H9 (cell line): ENCODE measurements around the gene TMEM47. TPM values are rescaled to one million over a fixed set of nuclear protein-coding genes. Genes with fewer than 3 reads are reported as not detected.

Experiments
- DNase-seq: peaks from one replicate; pipeline ENCODE4 v3.0.0-alpha.2; 2017
- H2AFZ ChIP-seq: one replicate; pipeline ENCODE4 v1.6.1; 2013; ENCODE audit warnings: mild to moderate bottlenecking, low read length, control low read depth, moderate library complexity
- H2AK5ac ChIP-seq: 2 replicates; pipeline ENCODE4 v1.6.1; 2013; ENCODE audit warnings: low read length, control low read depth, mixed read lengths; ENCODE audit not compliant: insufficient read length
- H2BK120ac ChIP-seq: one replicate; pipeline ENCODE4 v1.6.1; 2013; ENCODE audit warnings: low read depth, mild to moderate bottlenecking, low read length, control low read depth, inconsistent platforms; ENCODE audit not compliant: poor library complexity, severe bottlenecking
- H2BK12ac ChIP-seq: 2 replicates; pipeline ENCODE4 v1.6.1; 2013; ENCODE audit warnings: low read length, control low read depth, mixed read lengths, low read depth; ENCODE audit not compliant: insufficient read length
- H2BK15ac ChIP-seq: 2 replicates; pipeline ENCODE4 v1.6.1; 2013; ENCODE audit warnings: low read depth, low read length, control low read depth
- H2BK20ac ChIP-seq: one replicate; pipeline ENCODE4 v1.6.1; 2013; ENCODE audit warnings: low read depth, mild to moderate bottlenecking, low read length, control low read depth, inconsistent platforms; ENCODE audit not compliant: poor library complexity, severe bottlenecking
- H2BK5ac ChIP-seq: 2 replicates; pipeline ENCODE4 v1.6.1; 2013; ENCODE audit warnings: low read length, control low read depth, mixed read lengths; ENCODE audit not compliant: insufficient read length
- H3K14ac ChIP-seq: 2 replicates; pipeline ENCODE4 v1.6.1; 2013; ENCODE audit warnings: low read length, control low read depth; ENCODE audit not compliant: insufficient read depth
- H3K18ac ChIP-seq: 2 replicates; pipeline ENCODE4 v1.6.1; 2013; ENCODE audit warnings: low read depth, mild to moderate bottlenecking, mixed read lengths, low read length, control low read depth; ENCODE audit not compliant: insufficient read length
- H3K23ac ChIP-seq: 2 replicates; pipeline ENCODE4 v1.6.1; 2013; ENCODE audit warnings: low read length, control low read depth, mixed read lengths, low read depth; ENCODE audit not compliant: insufficient read length
- H3K23me2 ChIP-seq: 2 replicates; pipeline ENCODE4 v1.6.1; 2013; ENCODE audit warnings: low read depth, mild to moderate bottlenecking, mixed read lengths, low read length, control low read depth; ENCODE audit not compliant: insufficient read length, poor library complexity, severe bottlenecking
- H3K27ac ChIP-seq: 2 replicates; pipeline ENCODE4 v1.5.1; 2013; ENCODE audit warnings: low read length, control low read depth, mixed read lengths, low read depth; ENCODE audit not compliant: insufficient read length
- H3K27me3 ChIP-seq: 2 replicates; pipeline ENCODE4 v1.6.1; 2013; ENCODE audit warnings: low read length, control low read depth, inconsistent platforms; ENCODE audit not compliant: insufficient read depth
- H3K4ac ChIP-seq: 2 replicates; pipeline ENCODE4 v1.6.1; 2013; ENCODE audit warnings: low read depth, mild to moderate bottlenecking, control low read depth, inconsistent platforms, low read length, moderate library complexity
- H3K4me1 ChIP-seq: 2 replicates; pipeline ENCODE4 v1.6.1; 2013; ENCODE audit warnings: low read length, control low read depth, inconsistent platforms; ENCODE audit not compliant: insufficient read depth
- H3K4me2 ChIP-seq: 2 replicates; pipeline ENCODE4 v1.6.1; 2013; ENCODE audit warnings: low read length, control low read depth, mixed read lengths; ENCODE audit not compliant: insufficient read length, insufficient read depth
- H3K56ac ChIP-seq: 2 replicates; pipeline ENCODE4 v1.6.1; 2013; ENCODE audit warnings: low read depth, mild to moderate bottlenecking, mixed read lengths, low read length, control low read depth; ENCODE audit not compliant: insufficient read length
- H3K79me1 ChIP-seq: 2 replicates; pipeline ENCODE4 v1.6.1; 2013; ENCODE audit warnings: low read depth, mild to moderate bottlenecking, moderate library complexity, low read length, control low read depth, inconsistent platforms; ENCODE audit not compliant: insufficient read depth, poor library complexity, severe bottlenecking
- H3K79me2 ChIP-seq: 2 replicates; pipeline ENCODE4 v1.6.1; 2013; ENCODE audit warnings: low read length, control low read depth, inconsistent platforms; ENCODE audit not compliant: insufficient read depth
- H3K9ac ChIP-seq: 2 replicates; pipeline ENCODE4 v1.6.1; 2013; ENCODE audit warnings: low read length, control low read depth, mixed read lengths; ENCODE audit not compliant: insufficient read length; ENCODE audit errors: extremely low read depth
- H3K9me3 ChIP-seq: one replicate; pipeline ENCODE4 v1.6.1; 2013; ENCODE audit warnings: low read depth, low read length, inconsistent platforms; ENCODE audit not compliant: control insufficient read depth
- H3T11ph ChIP-seq: one replicate; pipeline ENCODE4 v1.6.1; 2013; ENCODE audit warnings: mild to moderate bottlenecking, low read length, control low read depth, inconsistent platforms
- H4K20me1 ChIP-seq: one replicate; pipeline ENCODE4 v1.6.1; 2013; ENCODE audit not compliant: control insufficient read depth, insufficient read length, insufficient read depth
- H4K5ac ChIP-seq: 2 replicates; pipeline ENCODE4 v1.6.1; 2013; ENCODE audit warnings: low read depth, mild to moderate bottlenecking, mixed read lengths, low read length, control low read depth; ENCODE audit not compliant: insufficient read length
- H4K8ac ChIP-seq: replicated peaks from 2 replicates; pipeline ENCODE4 v1.6.1; 2013; ENCODE audit warnings: low read length, control low read depth, mixed read lengths, low read depth; ENCODE audit not compliant: insufficient read length
- H4K91ac ChIP-seq: 2 replicates; pipeline ENCODE4 v1.6.1; 2013; ENCODE audit warnings: low read depth, mild to moderate bottlenecking, moderate library complexity, mixed read lengths, low read length, control low read depth; ENCODE audit not compliant: insufficient read length
- H3K27ac Mint-ChIP-seq, 3 experiments: 2 replicates in 2 of 3; 3 replicates in 1 of 3; pipeline ENCODE4 v1.8.0; 2020 to 2021; ENCODE audit warnings: mixed read lengths in 3 of 3, mild to moderate bottlenecking in 1 of 3, moderate library complexity in 1 of 3
- H3K27me3 Mint-ChIP-seq: 2 replicates; pipeline ENCODE4 v1.8.0; 2021; ENCODE audit warnings: low read depth, mild to moderate bottlenecking, moderate library complexity, mixed read lengths
- H3K36me3 Mint-ChIP-seq, 3 experiments: 2 replicates in 2 of 3; 3 replicates in 1 of 3; pipeline ENCODE4 v1.8.0; 2020 to 2021; ENCODE audit warnings: low read depth in 3 of 3, mixed read lengths in 3 of 3; ENCODE audit not compliant: insufficient read depth in 1 of 3
- H3K4me1 Mint-ChIP-seq, 2 experiments: 2 replicates each; pipeline ENCODE4 v1.8.0; 2020; ENCODE audit warnings: mixed read lengths in 2 of 2
- H3K4me3 Mint-ChIP-seq, 2 experiments: 2 replicates in 1 of 2; 3 replicates in 1 of 2; pipeline ENCODE4 v1.8.0; 2020 to 2021; ENCODE audit warnings: mild to moderate bottlenecking in 2 of 2, mixed read lengths in 2 of 2, moderate library complexity in 1 of 2
- H3K9me3 Mint-ChIP-seq, 2 experiments: 2 replicates in 1 of 2; 3 replicates in 1 of 2; pipeline ENCODE4 v1.8.0; 2020; ENCODE audit warnings: mild to moderate bottlenecking in 2 of 2, mixed read lengths in 2 of 2, moderate library complexity in 1 of 2
- WGBS: extraction: QIAGEN DNeasy Blood & Tissue Kit; methylation state at CpG from one replicate; pipeline ENCODE4 v1.1.7; 2013; ENCODE audit warnings: missing lambda C conversion rate, low lambda C conversion rate, mixed read lengths; ENCODE audit not compliant: insufficient read length; ENCODE audit errors: extremely low coverage; 5-methylcytosine and 5-hydroxymethylcytosine counted together
- total RNA-seq: library from RNA; stranded (reverse); gene quantifications from 2 replicates; pipeline ENCODE4 v1.2.1, GENCODE V29; 2021
- TF ChIP-seq, protein P1 (sequence below): fragments of 200-600 bp; sonication (generic); conservative IDR thresholded peaks from 3 replicates; pipeline ENCODE4 v1.8.0; 2021; ENCODE audit warnings: antibody characterized with exemption, mild to moderate bottlenecking

The TMEM47 gene
- total RNA-seq, 1 experiment from 2014 or later: 26.0 TPM

DNA sequence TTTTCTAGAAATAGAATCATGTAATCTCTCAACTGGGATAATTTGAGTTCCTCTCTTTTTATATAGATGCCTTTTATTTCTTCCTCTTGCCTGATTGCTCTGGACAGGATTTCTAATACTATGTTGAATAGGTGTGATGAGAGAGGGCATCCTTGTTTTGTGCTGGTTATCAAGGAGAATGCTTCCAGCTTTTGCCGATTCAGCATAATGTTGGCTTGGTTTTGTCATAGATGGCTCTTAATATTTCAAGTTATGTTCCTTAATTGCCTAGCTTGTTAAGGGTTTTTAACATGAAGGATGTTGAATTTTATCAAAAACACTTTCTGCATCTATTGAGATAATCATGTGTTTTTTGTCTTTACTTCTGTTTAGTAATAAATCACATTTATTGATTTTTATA lies 58.7 kb downstream of the TMEM47 start:
- Histone ChIP-seq H4K91ac (no peak overlapping the region), H2BK12ac (no peak overlapping the region), H3K79me2 (no peaks in the 10 kb centered on the region), H2BK120ac (no peak overlapping the region), H3K27me3 (no peaks in the 10 kb centered on the region), H2BK5ac (no peak overlapping the region), H2AFZ (no peak overlapping the region), H3K9ac (no peak overlapping the region), H3K79me1 (no peaks in the 10 kb centered on the region), H4K8ac (no peak overlapping the region), H3K4ac (no peak overlapping the region), H3K4me2 (no peak overlapping the region), H2AK5ac (no peak overlapping the region), H3K14ac (no peak overlapping the region), H3K18ac (no peak overlapping the region), H4K20me1 (no peaks in the 10 kb centered on the region), H3K27ac (no peak overlapping the region), H3K4me1 (no peaks in the 10 kb centered on the region), H4K5ac (no peak overlapping the region), H2BK15ac (no peak overlapping the region), H3K56ac (no peak overlapping the region), H3K9me3 (no peaks in the 10 kb centered on the region), H3K23me2 (no peaks in the 10 kb centered on the region), H2BK20ac (no peak overlapping the region), H3T11ph (no peak overlapping the region), H3K23ac (no peak overlapping the region)
- H3K27ac Mint-ChIP-seq: no peak overlapping the region
- peaks cover 22% of the 10 kb centered on the region in 2 experiments for H3K4me1 Mint-ChIP-seq
- no peaks in the 10 kb centered on the region; the same call in 1 of the 2 replicates for H3K27me3 Mint-ChIP-seq
- TF ChIP-seq, protein P1, sequence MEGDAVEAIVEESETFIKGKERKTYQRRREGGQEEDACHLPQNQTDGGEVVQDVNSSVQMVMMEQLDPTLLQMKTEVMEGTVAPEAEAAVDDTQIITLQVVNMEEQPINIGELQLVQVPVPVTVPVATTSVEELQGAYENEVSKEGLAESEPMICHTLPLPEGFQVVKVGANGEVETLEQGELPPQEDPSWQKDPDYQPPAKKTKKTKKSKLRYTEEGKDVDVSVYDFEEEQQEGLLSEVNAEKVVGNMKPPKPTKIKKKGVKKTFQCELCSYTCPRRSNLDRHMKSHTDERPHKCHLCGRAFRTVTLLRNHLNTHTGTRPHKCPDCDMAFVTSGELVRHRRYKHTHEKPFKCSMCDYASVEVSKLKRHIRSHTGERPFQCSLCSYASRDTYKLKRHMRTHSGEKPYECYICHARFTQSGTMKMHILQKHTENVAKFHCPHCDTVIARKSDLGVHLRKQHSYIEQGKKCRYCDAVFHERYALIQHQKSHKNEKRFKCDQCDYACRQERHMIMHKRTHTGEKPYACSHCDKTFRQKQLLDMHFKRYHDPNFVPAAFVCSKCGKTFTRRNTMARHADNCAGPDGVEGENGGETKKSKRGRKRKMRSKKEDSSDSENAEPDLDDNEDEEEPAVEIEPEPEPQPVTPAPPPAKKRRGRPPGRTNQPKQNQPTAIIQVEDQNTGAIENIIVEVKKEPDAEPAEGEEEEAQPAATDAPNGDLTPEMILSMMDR: no peak
- H3K36me3 Mint-ChIP-seq: peaks cover 12 to 22% (median 14%) of the 10 kb centered on the region in 3 experiments
- DNase-seq: no peak
- no CpG with 5 or more reads among the region's 1 CpG for WGBS
- H3K4me3 Mint-ChIP-seq: no peak overlapping the region
- peaks cover 11 to 62% of the 10 kb centered on the region in 2 experiments; a peak in 4 of 5 replicates for H3K9me3 Mint-ChIP-seq
